ENCODE data around the gene SLC25A44.

DNA sequence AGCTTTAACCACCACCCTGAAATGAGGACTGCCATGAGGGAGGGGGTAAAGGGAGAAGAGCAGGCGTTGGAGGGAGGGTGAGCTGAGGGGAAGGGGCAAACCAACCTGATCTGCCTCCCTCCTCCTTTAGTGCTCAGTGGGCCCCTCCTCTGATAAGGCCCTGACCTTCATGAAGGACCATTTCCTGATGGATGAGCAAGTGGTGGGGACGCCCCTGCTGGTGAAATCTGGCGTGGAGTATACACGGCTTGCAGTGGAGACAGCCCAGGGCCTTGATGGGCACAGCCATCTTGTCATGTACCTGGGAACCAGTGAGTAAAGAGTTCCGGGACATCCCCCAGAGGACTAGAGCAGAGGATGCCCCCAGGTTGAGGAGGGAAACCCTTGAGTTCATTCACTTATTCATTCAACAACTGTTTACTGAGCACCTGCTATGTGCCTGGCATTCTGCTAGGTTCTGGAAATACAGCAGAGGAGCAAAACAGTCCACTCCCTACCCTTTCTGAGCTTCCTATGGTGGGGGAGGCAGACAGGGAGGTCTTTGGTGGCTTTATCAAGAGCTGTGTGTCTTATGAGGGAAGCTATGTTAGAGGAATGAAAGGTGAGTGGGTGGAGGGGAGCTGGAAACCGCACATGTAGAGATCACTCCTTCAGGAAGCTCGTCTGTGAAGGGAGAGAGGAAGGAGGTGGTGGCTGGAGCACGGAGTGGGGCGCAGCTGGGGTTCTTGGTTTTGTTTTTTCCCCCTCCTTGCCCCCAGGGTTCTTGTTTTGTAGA is 21.0 kb upstream of the SLC25A44 start:
- TF ChIP-seq SUZ12 (IDR thresholded peaks at IDR 0.05; ENCODE audit: extremely low read depth, insufficient read depth, insufficient read length) (no peak), ZNF274 (IDR thresholded peaks at IDR 0.05; ENCODE audit: low read depth, low read length) (no peak)
